Stimulated activated CD8-positive, alpha-beta memory T cell treated with anti-CD3 and anti-CD28 coated beads, Interleukin-2, amount 100 ng/mL, for 1 hour (primary cell): ENCODE data around the gene INVS.
"Not testable (repeated sequence)": the region's sequence is repeated elsewhere in the genome, so short reads cannot be mapped to it uniquely, and the experiment has no call there.

Source experiments
- DNase-seq, 2 donors: peaks; one replicate each; pipeline ENCODE4 v3.0.0-alpha.2; 2020; ENCODE audit warnings: low read depth in 2 of 2

Gene INVS

GRCh38 chr9:100083448-100084127 lies 15.5 kb upstream of the INVS start:
- no peak for DNase-seq

- DNase-seq = no peak
Measured at GRCh38 chr9:100084128-100084453, 15.0 kb upstream of the INVS start.

DNA sequence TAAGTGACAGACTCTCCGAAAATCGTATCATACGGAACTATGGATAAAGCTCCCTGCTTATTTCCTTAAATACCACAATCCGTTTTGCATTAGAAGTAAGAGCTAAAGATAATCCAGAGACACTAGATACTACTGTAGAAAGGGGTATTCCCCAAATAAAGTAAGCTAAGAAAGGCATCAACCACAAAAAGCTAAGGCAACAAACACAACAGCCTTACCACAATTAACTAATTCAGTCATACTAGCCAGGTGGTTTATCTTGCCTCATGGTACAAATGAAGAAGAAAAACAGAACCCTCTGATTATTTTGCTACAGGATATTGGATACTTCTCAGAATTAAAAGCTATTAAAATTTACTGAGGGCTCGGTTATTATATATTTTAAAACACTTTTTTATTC lies 14.3 kb upstream of the INVS start:
- no peak for DNase-seq

DNA sequence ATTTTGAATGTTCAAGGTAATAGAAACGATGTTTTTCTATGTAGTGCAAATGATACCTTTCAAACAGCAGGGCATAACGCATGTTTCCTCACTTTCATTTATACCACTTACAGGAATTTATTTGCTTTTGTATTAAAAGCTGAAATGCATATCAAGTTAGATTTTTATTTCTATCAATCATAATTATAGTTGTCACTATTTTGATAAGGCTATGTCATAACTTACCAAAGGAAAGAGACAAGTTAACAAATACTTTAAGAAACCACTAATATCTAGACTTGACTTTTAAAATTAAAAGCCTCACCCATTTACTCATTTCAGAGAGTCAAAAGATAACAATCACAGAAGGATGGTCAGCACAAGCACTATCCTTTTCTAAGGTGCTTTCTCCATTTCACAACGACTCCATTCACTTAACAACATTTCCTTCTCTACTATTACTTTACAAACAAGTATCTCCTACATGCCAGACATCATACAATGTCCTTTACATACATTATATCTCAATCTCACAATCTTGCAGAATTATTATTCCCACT lies 12.9 kb upstream of the INVS start:
- DNase-seq = no peak

- no peak for DNase-seq
Measured at GRCh38 chr9:100087218-100087617, 11.8 kb upstream of the INVS start.

DNA sequence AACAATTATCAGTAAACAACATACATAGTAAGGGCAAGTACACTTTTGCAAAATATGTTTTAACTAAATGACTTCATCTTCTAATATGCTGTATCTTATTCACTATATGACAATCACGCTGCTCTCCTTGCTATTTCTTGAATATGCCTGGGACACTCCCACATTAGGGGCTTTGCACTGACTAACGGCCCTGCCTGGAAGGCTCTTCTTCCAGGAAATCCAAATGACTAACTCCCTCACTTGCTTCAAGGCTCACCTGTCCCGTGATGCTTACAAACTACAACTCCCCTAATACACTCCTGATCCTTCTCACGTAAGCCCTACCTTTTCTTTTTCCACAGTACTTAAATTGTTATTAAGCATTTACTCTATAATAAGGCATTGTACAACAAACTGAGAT lies 10.8 kb upstream of the INVS start:
- no peak for DNase-seq

- no peak for DNase-seq
Measured at GRCh38 chr9:100090880-100091279, 8.2 kb upstream of the INVS start.

DNA sequence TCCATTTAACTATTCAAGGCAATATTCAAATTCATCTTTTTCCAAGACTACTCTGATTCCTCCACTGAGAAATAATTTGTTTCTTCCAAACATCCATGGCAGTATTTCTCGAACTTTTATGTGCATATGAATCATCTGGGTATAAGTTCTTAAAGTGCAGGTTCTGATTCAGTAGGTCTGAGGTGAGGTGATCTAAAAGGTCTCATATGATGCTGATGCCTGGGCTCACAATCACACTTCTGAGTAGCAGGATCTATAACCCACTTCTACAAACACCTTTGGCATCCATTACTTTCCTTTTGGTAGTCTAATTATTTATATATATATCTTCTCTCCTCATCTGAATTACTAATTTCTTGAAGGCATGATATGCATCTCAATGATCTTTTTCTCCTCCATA lies 7.4 kb upstream of the INVS start:
- DNase-seq = no peak

- no peak for DNase-seq
Measured at GRCh38 chr9:100092066-100092465, 7.0 kb upstream of the INVS start.

GRCh38 chr9:100094411-100094810 lies 4.6 kb upstream of the INVS start:
- DNase-seq = not testable (repeated sequence)

DNA sequence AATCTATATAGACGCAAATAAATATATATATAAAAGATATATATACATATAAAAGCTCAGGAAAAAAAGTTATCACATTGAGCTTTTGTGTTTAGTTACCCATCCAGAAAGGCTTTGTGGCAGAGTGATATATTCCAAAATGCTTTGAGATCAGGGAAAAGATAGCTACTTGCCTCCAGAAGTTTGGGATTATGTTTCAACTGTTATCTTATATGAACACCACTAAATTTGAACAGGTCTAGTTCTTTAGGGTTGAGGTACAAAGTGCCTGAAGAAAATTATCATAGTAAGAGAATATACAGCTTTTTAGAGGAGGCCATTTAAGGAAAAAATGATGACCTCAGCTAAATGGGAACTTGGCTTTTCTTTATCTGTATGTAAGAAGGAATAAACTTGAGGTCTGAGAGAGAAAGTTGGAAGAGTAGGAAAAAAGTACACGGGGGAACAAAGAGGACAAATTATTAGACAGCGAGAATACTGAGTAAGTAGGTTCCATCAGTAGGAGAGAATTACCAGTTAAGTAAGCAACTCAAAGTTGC lies 2.6 kb upstream of the INVS start:
- DNase-seq = no peak

- no peak for DNase-seq
Measured at GRCh38 chr9:100098046-100098886, 777 bp upstream of the INVS start.

GRCh38 chr9:100099722-100100042 lies 639 bp downstream of the INVS start:
- no peak for DNase-seq

- no peak for DNase-seq
Measured at GRCh38 chr9:100100146-100100667, 1.2 kb downstream of the INVS start.

- DNase-seq = no peak
Measured at GRCh38 chr9:100101608-100102007, 2.6 kb downstream of the INVS start.

- DNase-seq = no peak
Measured at GRCh38 chr9:100104314-100104713, 5.3 kb downstream of the INVS start.

- no peak for DNase-seq
Measured at GRCh38 chr9:100105861-100106260, 6.8 kb downstream of the INVS start.

- DNase-seq = no peak
Measured at GRCh38 chr9:100106616-100107015, 7.6 kb downstream of the INVS start.

GRCh38 chr9:100108559-100108958 lies 9.5 kb downstream of the INVS start:
- no peak for DNase-seq

DNA sequence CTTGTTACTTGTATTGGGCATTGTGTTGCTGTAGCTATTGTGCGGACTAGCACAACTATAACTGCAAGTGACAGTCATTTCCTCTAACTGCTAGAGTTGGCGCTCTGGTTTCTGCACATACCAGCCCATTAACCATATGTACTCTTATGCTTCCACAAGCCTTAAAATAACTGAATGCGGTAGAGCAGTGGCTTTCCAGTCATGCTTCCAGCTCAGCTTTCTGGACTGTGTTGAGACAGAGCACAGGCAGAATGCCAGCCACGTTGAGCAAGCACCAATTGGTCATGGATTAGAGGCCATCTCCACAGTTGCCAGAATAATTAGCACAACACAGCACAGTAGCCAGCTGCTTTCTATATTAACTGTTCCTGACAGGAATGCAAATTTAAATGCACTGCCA lies 12.2 kb downstream of the INVS start:
- DNase-seq = no peak

- DNase-seq = no peak
Measured at GRCh38 chr9:100112677-100113336, 13.8 kb downstream of the INVS start.

GRCh38 chr9:100117316-100117715 lies 18.3 kb downstream of the INVS start:
- no peak for DNase-seq
